Measurements from ENCODE around the gene PRR7. TPM values are rescaled to one million over a fixed set of nuclear protein-coding genes. Genes with fewer than 3 reads are reported as not detected.
A peak's percentile ranks its signal among the peaks of the same experiment; 100 is the strongest.

The PRR7 gene
- total RNA-seq, 2 donors from 2014 or later = 0.90 to 1.1 TPM

DNA sequence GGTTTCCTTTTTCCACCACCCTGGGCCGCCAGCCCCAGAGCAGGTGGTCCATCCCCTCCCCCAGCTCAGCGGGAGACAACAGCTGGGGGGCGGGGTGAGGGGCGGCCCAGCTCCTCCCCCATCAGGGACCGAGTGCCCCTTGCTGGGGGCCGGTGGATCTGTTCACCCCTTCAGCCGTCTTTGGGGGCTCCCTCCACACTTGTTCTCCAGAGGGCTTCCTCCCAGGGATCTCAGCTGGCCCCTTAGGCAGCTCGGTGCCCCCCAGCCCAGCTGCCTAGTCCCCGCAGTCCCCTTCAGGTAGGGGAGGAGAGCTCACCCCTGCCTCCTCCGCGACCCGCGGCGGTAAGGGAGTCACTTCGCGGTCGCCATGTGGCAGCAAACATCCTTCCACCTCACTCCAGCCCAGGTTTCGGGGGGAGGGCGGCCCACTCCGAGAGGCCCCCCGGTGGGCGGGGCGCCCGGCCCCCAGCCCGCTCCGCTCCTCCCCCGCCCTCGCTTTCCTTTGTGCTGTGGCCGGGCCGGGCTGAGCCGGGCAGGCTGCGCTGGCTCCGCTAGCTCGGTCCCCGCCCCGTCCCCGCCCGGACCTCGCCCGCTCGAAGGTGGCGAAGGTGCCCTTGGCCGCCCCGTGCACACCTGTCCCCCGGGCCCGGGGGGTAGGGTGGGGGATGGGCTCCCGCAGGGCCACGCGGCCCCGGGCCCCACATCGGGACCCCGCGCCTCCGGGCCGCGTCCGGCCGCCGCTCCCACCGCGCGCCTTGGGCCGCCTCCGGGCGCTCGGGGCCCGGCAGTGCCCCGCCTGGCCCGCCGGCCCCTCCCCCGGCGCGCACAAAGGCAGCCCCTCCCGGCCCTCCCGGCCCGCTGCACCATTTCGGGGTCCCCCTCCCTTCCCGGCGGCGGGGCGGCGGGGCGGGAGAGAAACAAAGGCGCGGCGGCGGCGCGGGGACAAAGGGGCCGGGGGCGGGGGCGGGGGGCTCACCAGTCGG, 26.1 kb downstream of the PRR7 start:
- peaks cover 4% of the 10 kb centered on the region for H3K36me3 ChIP-seq
- DNase-seq (ENCODE audit: low spot score) = no peak
- no peaks in the 10 kb centered on the region for H3K9me3 ChIP-seq
- H3K4me3 ChIP-seq = peak overlapping the region; percentile 72 to 75
- H3K4me1 ChIP-seq = peaks cover 0 to 55% of the 10 kb centered on the region in 2 donors
- TF ChIP-seq, protein P1, sequence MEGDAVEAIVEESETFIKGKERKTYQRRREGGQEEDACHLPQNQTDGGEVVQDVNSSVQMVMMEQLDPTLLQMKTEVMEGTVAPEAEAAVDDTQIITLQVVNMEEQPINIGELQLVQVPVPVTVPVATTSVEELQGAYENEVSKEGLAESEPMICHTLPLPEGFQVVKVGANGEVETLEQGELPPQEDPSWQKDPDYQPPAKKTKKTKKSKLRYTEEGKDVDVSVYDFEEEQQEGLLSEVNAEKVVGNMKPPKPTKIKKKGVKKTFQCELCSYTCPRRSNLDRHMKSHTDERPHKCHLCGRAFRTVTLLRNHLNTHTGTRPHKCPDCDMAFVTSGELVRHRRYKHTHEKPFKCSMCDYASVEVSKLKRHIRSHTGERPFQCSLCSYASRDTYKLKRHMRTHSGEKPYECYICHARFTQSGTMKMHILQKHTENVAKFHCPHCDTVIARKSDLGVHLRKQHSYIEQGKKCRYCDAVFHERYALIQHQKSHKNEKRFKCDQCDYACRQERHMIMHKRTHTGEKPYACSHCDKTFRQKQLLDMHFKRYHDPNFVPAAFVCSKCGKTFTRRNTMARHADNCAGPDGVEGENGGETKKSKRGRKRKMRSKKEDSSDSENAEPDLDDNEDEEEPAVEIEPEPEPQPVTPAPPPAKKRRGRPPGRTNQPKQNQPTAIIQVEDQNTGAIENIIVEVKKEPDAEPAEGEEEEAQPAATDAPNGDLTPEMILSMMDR (IDR thresholded peaks at IDR 0.05) = no peak
- peaks cover 0 to 5% of the 10 kb centered on the region in 2 donors for H3K27me3 ChIP-seq
- H3K27ac ChIP-seq = peak overlapping the region; percentile 78 to 84

DNA sequence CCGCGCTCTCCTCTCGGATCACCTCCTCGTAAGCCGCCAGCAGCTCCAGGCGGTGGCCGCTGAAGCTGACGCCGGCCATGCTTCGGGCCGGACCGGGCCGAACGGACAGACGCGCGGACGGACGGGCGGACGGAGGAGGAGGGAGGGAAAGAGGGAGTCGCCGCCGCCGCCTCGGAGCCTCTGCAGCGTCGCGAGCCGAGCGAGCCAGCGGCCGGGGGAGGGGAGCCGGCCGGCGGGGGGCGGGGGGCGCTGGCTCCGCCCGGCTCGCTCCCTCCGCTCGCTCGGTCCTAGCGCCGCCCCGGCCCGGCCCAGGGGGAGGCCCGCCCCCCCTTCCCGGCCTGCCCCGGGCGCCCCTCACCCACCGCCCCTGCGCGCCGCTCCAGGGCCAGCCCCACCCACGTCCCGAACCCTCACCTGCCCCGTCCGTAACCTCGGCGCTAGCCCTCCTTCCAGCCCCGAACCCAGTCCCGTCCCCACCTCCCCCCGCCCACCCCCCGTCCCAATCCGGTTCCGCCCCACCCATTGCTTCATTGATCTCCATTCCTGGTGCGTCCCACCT, 26.9 kb downstream of the PRR7 start, which contains the start of gene DBN1:
Gene DBN1 (minus strand): TSS at position 192 of the 559 bp plus-strand sequence. CDS start 113 bp downstream, at position 79.
- DNase-seq (ENCODE audit: low spot score) = no peak
- H3K4me1 ChIP-seq = peaks cover 0 to 63% of the 10 kb centered on the region in 2 donors
- TF ChIP-seq, protein P1 (IDR thresholded peaks at IDR 0.05) = no peak

DNA sequence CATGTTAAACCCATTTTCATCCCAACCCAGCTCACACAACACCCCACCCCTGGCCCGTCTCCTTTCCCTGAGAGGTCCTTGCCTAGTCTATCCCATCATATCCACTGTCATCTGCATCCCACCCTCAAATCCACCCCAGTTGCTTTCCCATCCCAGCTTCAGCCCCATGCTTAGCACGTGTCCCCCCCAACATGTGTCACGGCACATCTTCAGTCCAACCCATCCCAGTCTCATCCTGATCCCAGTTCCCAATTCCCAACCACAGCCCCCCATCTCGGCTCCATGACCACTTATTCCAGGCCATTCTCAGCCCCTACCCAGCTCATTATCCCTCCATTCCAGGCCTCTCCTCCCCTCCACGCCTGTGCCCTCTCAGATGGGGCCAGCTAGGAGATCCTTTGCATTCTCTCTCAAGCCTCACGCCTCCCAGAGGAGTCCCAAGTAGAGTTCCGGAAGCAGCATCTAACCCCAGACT, 27.4 kb downstream of the PRR7 start:
- Histone ChIP-seq H3K36me3 (no peaks in the 10 kb centered on the region), H3K9me3 (no peaks in the 10 kb centered on the region), H3K4me3 (peak overlapping the region in 1 of 2 donors; percentile 75), H3K27me3 (peaks cover 0 to 5% of the 10 kb centered on the region in 2 donors), H3K4me1 (peaks cover 0 to 66% of the 10 kb centered on the region in 2 donors), H3K27ac (peak overlapping the region; percentile 63 to 84)
- TF ChIP-seq, protein P1 (IDR thresholded peaks at IDR 0.05) = no peak
- no peak for DNase-seq (ENCODE audit: low spot score)

More for the DNA sequence above, 26.9 kb downstream of the PRR7 start, which contains the start of gene DBN1:
- H3K27ac ChIP-seq = peak within 1 kb of the TSS; percentile 78 to 84
- no peaks in the 10 kb centered on the region for H3K9me3 ChIP-seq
- H3K36me3 ChIP-seq = no peaks in the 10 kb centered on the region
- H3K27me3 ChIP-seq = peaks cover 0 to 5% of the 10 kb centered on the region in 2 donors
- H3K4me3 ChIP-seq = peak within 1 kb of the TSS; percentile 72 to 75

DNA sequence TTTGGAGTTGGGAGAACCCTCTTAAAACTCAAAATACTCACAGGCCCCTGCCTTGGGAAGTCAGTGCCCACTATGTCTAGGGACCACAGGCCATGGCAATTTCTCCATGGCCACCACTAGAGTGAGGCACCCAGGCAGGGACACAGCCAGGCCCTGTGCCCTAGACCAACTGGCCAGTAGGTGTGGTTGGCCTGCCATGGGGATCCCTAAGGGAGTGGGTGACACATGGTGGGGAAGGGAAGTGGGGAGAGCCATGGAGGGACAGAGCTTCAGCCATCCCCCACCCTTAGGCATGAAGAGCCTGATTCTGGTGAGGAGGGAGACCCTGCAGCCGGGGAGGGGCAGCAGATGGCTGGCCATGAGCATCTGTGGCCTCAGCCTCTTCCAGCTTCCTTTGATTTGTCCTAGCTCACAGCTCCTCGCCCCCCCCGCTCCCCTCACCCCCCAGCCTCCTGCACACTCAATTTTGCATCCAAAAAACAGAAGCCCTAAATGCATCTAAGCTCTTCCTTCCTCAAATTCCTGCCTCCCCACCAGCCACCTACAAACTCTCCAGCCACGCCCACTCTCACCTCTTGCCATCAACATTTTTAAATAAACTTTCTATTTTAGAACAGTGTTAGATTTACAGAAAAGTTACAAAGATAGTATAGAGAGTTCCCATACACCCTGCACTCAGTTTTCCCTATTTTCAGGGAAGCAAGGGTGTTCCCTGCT, 28.4 kb downstream of the PRR7 start:
- Histone ChIP-seq H3K27me3 (peaks cover 0 to 5% of the 10 kb centered on the region in 2 donors), H3K4me1 (peaks cover 0 to 66% of the 10 kb centered on the region in 2 donors), H3K36me3 (no peaks in the 10 kb centered on the region), H3K9me3 (no peaks in the 10 kb centered on the region), H3K27ac (peak overlapping the region in 1 of 2 donors; percentile 84), H3K4me3 (no peak overlapping the region)
- no peak for DNase-seq (ENCODE audit: low spot score)
- TF ChIP-seq, protein P1 (IDR thresholded peaks at IDR 0.05) = no peak

Data from right atrium auricular region (tissue), 2 donors.